ENCODE data around the gene PLD3. TPM values are rescaled to one million over a fixed set of nuclear protein-coding genes. Genes with fewer than 3 reads are reported as not detected.

The PLD3 gene, protein sequence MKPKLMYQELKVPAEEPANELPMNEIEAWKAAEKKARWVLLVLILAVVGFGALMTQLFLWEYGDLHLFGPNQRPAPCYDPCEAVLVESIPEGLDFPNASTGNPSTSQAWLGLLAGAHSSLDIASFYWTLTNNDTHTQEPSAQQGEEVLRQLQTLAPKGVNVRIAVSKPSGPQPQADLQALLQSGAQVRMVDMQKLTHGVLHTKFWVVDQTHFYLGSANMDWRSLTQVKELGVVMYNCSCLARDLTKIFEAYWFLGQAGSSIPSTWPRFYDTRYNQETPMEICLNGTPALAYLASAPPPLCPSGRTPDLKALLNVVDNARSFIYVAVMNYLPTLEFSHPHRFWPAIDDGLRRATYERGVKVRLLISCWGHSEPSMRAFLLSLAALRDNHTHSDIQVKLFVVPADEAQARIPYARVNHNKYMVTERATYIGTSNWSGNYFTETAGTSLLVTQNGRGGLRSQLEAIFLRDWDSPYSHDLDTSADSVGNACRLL
- total RNA-seq = 100 to 1,000 TPM; 315 to 604 TPM
- 100 to 1,000 TPM; 318 to 413 (median 351) TPM for polyA plus RNA-seq (ENCODE audit: insufficient read length in 6 of 6)
- long read RNA-seq, donor 1, transcript PLD3-207 (13 exons, 2,140 nt) = minor isoform, 10 of 332 reads
- long read RNA-seq, donor 1, transcript PLD3-213 (3 exons, 750 nt) = major isoform, 29 of 332 reads
- long read RNA-seq, donor 1, transcript PLD3-215 (4 exons, 694 nt) = minor isoform, 12 of 332 reads
- long read RNA-seq, donor 1, partial matches to known transcripts = 267 of 332 reads
- long read RNA-seq, donor 1, other reads (novel, unspliced or antisense) = 8 of 332 reads
- long read RNA-seq, donor 2, transcript PLD3-207 (13 exons, 2,140 nt) = minor isoform, 6 of 241 reads
- long read RNA-seq, donor 2, transcript PLD3-213 (3 exons, 750 nt) = major isoform, 20 of 241 reads
- long read RNA-seq, donor 2, transcript PLD3-215 (4 exons, 694 nt) = minor isoform, 8 of 241 reads
- long read RNA-seq, donor 2, partial matches to known transcripts = 191 of 241 reads
- long read RNA-seq, donor 2, other reads (novel, unspliced or antisense) = 13 of 241 reads
- long read RNA-seq, donor 3, transcript PLD3-213 (3 exons, 750 nt) = minor isoform, 11 of 91 reads
- long read RNA-seq, donor 3, transcript PLD3-207 (13 exons, 2,140 nt) = major isoform, 13 of 91 reads
- long read RNA-seq, donor 3, partial matches to known transcripts = 64 of 91 reads
- long read RNA-seq, donor 3, other reads (novel, unspliced or antisense) = 0 of 91 reads
- long read RNA-seq, donor 4, transcript PLD3-207 (13 exons, 2,140 nt) = major isoform, 5 of 383 reads
- long read RNA-seq, donor 4, partial matches to known transcripts = 323 of 383 reads
- long read RNA-seq, donor 4, other reads (novel, unspliced or antisense) = 48 of 383 reads
- long read RNA-seq, donor 5, transcript PLD3-207 (13 exons, 2,140 nt) = minor isoform, 7 of 204 reads
- long read RNA-seq, donor 5, transcript PLD3-213 (3 exons, 750 nt) = major isoform, 26 of 204 reads
- long read RNA-seq, donor 5, transcript PLD3-215 (4 exons, 694 nt) = minor isoform, 5 of 204 reads
- long read RNA-seq, donor 5, partial matches to known transcripts = 146 of 204 reads
- long read RNA-seq, donor 5, other reads (novel, unspliced or antisense) = 19 of 204 reads
- long read RNA-seq, donor 6, transcript PLD3-213 (3 exons, 750 nt) = major isoform, 14 of 126 reads
- long read RNA-seq, donor 6, transcript PLD3-207 (13 exons, 2,140 nt) = minor isoform, 5 of 126 reads
- long read RNA-seq, donor 6, partial matches to known transcripts = 87 of 126 reads
- long read RNA-seq, donor 6, other reads (novel, unspliced or antisense) = 16 of 126 reads
- long read RNA-seq, donor 7, transcript PLD3-207 (13 exons, 2,140 nt) = minor isoform, 6 of 74 reads
- long read RNA-seq, donor 7, transcript PLD3-213 (3 exons, 750 nt) = major isoform, 10 of 74 reads
- long read RNA-seq, donor 7, partial matches to known transcripts = 50 of 74 reads
- long read RNA-seq, donor 7, other reads (novel, unspliced or antisense) = 7 of 74 reads
- long read RNA-seq, donor 8, transcript PLD3-207 (13 exons, 2,140 nt) = minor isoform, 10 of 192 reads
- long read RNA-seq, donor 8, transcript PLD3-213 (3 exons, 750 nt) = major isoform, 16 of 192 reads
- long read RNA-seq, donor 8, partial matches to known transcripts = 142 of 192 reads
- long read RNA-seq, donor 8, other reads (novel, unspliced or antisense) = 20 of 192 reads
- long read RNA-seq, donor 9 = 0 reads
- long read RNA-seq, donor 10, partial matches to known transcripts = 189 of 235 reads
- long read RNA-seq, donor 10, other reads (novel, unspliced or antisense) = 44 of 235 reads
- long read RNA-seq, donor 11 = 0 reads
- long read RNA-seq, donor 12, transcript PLD3-207 (13 exons, 2,140 nt) = minor isoform, 9 of 169 reads
- long read RNA-seq, donor 12, transcript PLD3-213 (3 exons, 750 nt) = major isoform, 17 of 169 reads
- long read RNA-seq, donor 12, partial matches to known transcripts = 140 of 169 reads
- long read RNA-seq, donor 12, other reads (novel, unspliced or antisense) = 0 of 169 reads

DNA sequence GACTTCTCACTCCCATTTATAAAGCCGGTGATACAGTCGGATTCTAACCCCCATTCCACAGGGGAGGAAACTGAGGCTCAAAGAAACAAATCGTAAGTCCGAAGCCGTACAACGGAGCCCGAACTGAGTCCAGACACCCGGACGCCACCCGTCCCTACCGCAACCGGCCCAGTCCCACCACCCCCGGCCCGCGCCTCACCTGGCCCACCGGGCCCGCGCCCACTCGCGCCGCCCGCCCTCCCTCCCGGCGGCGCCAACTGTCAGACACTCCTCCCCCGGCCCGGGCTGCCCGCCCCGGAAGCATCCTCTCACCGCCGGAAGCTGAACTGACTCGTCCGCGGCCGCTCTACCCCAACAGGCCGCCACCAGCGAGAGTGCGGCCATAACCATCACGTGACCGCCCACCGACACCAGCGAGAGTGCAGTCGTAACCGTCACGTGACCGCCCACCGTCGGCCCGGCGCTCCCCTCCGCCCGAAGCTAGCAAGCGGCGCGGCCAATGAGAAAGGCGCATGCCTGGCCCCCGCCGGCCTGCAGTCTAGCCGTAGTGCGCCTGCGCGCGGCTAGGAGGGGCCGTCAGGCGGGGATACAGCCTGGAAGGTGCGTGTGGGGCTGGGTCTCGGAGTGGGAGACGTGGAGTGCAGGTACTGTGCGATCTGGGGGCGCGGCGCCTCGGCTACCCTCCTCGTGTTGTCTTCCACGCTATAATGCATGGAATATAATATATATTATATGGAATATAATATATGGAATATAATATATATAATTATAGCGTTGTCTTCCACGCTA, at the start of gene PLD3, which contains the start of gene C19orf47:
Gene PLD3 (plus strand): TSS at position 571 of the 789 bp plus-strand sequence. CDS start 17,789 bp downstream, outside the sequence.
Gene C19orf47 (minus strand): TSS at position 273 of the 789 bp plus-strand sequence. CDS start 6,540 bp downstream, outside the sequence.
- H3K27me3 ChIP-seq = no peaks in the 10 kb centered on the region
- ATAC-seq (peak; percentile 97), DNase-seq (peak; percentile 98 to 100 (median 100))
- peaks cover 0 to 21% of the 10 kb centered on the region in 2 donors for H3K4me1 ChIP-seq
- TF ChIP-seq, protein P1, sequence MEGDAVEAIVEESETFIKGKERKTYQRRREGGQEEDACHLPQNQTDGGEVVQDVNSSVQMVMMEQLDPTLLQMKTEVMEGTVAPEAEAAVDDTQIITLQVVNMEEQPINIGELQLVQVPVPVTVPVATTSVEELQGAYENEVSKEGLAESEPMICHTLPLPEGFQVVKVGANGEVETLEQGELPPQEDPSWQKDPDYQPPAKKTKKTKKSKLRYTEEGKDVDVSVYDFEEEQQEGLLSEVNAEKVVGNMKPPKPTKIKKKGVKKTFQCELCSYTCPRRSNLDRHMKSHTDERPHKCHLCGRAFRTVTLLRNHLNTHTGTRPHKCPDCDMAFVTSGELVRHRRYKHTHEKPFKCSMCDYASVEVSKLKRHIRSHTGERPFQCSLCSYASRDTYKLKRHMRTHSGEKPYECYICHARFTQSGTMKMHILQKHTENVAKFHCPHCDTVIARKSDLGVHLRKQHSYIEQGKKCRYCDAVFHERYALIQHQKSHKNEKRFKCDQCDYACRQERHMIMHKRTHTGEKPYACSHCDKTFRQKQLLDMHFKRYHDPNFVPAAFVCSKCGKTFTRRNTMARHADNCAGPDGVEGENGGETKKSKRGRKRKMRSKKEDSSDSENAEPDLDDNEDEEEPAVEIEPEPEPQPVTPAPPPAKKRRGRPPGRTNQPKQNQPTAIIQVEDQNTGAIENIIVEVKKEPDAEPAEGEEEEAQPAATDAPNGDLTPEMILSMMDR (IDR thresholded peaks at IDR 0.05) = peak in 1 of 2 donors; percentile 22
- H3K9me3 ChIP-seq = no peaks in the 10 kb centered on the region
- peak within 1 kb of the TSS; percentile 55 to 80 for H3K4me3 ChIP-seq
- peaks cover 0 to 1% of the 10 kb centered on the region in 2 donors for H3K36me3 ChIP-seq
- peak within 1 kb of the TSS; percentile 39 to 83 for H3K27ac ChIP-seq
- intact Hi-C loops (cut with DNase I) = no loop called here

DNA sequence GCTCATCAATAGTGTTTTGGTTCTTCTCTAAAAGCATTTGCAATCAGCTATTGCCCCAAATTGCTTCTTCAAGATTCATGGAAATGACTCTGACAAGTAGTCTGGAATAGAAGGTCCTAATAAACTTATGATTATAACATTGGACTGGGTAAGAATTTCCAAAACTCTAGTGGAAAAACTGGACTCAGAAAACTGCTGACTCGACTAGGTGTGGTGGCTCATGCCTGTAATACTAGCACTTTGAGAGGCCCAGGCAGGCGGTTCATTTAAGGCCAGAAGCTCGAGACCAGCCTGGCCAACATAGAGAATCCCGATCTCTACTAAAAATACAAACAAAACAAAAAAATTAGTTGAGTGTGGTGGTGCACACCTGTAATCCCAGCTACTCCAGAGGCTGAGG, 47.8 kb upstream of the PLD3 start:
- TF ChIP-seq, protein P1 (IDR thresholded peaks at IDR 0.05) = no peak
- Histone ChIP-seq H3K27ac (no peak overlapping the region), H3K4me1 (no peaks in the 10 kb centered on the region), H3K27me3 (no peaks in the 10 kb centered on the region), H3K4me3 (no peak overlapping the region), H3K9me3 (no peaks in the 10 kb centered on the region), H3K36me3 (no peaks in the 10 kb centered on the region)
- DNase-seq (peak in 1 of 4 donors; percentile 18), ATAC-seq (no peak)
- intact Hi-C loops (cut with DNase I) = no loop called here

DNA sequence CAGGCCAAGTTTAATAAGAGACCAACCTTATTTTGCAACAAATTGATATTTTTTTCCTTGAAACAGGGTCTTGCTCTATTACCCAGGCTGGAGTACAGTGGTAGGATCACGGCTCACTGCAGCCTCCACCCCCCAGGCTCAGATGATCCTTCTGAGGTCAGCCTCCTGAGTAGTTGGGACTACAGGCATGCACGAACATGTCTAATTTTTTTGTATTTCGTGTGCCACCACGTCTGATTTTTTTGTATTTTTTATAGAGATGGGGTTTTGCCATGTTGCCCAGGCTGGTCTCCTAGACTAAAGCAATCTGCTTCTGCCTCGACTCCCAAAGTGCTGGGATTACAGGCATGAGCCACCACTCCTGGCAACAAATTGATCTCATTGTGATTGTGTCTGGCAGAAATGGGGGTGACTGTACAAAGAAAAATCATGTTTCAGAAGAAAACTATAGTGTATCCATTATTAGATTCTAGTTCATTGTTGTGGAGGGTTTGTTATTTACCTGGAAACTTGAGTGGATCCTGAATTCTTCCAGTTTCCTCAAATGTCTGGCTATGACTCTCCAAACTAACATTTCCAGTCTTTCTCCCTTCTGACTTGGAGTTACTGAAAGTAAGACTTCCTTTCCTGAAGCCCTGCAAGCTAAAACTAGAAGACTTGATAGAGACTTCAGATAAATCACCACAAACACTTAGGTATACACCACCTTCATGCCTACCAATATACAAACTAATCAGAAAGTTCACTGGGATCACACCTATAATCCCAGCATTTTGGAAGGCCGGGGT, 46.1 kb upstream of the PLD3 start:
- ATAC-seq (no peak), DNase-seq (no peak)
- intact Hi-C loops (cut with DNase I) = no loop called here
- TF ChIP-seq, protein P1 (IDR thresholded peaks at IDR 0.05) = no peak
- no peaks in the 10 kb centered on the region for H3K4me1 ChIP-seq
- no peak overlapping the region for H3K4me3 ChIP-seq
- H3K27ac ChIP-seq = no peak overlapping the region
- no peaks in the 10 kb centered on the region for H3K9me3 ChIP-seq
- no peaks in the 10 kb centered on the region for H3K27me3 ChIP-seq
- no peaks in the 10 kb centered on the region for H3K36me3 ChIP-seq

All from left lung (tissue), 14 donors.